PC-9 (cell line): ENCODE results near the gene FAM120C.

Source experiments
- EZH2 ChIP-seq: fragments of 200-600 bp; sonication (generic); IDR thresholded peaks from 2 replicates; pipeline ENCODE4 v1.8.0; 2017; ENCODE audit warnings: antibody characterized with exemption, low read depth
- TF ChIP-seq, protein P1 (sequence below): fragments of 200-600 bp; sonication (generic); conservative IDR thresholded peaks from 2 replicates; pipeline ENCODE4 v1.6.1; 2017; ENCODE audit warnings: mixed run types, antibody characterized with exemption, mild to moderate bottlenecking, moderate library complexity

DNA sequence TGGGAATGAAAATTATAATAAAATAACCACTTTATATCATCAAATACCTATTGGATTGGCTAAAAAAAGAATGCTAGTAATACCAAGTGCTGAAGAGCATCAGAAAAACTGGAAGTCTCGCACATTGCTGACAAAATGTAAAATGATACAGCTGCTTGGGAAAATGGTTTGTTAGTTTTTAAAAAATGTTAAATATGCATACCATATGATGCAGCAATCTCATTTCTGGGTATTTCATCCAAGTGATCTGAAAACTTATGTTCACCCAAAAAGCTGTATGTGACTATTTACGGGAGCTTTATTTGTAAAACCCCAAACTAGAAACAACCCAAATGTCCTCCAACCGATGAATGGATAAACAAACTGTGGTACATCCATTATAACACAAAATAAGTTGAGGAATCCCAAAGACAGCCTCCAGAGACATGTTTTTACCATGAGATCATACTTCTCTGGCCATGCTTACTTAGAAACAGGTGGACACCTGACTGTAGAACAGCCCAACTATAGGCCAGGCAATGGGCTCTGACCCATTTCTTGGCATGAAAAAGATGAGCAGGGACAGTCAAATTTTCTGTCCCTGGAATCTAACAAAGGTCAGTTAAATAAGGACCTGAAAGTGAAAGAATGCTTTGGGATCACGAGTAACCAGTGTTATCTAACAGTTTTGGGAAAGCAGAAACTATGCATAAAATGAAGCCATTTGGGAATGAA, 47.5 kb upstream of the FAM120C start:
- no peak for TF ChIP-seq EZH2
- TF ChIP-seq, protein P1, sequence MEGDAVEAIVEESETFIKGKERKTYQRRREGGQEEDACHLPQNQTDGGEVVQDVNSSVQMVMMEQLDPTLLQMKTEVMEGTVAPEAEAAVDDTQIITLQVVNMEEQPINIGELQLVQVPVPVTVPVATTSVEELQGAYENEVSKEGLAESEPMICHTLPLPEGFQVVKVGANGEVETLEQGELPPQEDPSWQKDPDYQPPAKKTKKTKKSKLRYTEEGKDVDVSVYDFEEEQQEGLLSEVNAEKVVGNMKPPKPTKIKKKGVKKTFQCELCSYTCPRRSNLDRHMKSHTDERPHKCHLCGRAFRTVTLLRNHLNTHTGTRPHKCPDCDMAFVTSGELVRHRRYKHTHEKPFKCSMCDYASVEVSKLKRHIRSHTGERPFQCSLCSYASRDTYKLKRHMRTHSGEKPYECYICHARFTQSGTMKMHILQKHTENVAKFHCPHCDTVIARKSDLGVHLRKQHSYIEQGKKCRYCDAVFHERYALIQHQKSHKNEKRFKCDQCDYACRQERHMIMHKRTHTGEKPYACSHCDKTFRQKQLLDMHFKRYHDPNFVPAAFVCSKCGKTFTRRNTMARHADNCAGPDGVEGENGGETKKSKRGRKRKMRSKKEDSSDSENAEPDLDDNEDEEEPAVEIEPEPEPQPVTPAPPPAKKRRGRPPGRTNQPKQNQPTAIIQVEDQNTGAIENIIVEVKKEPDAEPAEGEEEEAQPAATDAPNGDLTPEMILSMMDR = no peak
